Brain microvascular endothelial cell (primary cell): ENCODE measurements around the gene MCRS1.

ENCODE experiments used
- DNase-seq: peaks from one replicate; pipeline ENCODE4 v3.0.0-alpha.2; 2020
- H3K27ac ChIP-seq: fragments of 250-450 bp; sonication (Bioruptor Pico); 2 replicates; pipeline ENCODE4 v1.5.1; 2020; ENCODE audit warnings: mild to moderate bottlenecking, moderate library complexity
- H3K27me3 ChIP-seq: fragments of 250-450 bp; sonication (Bioruptor Pico); replicated peaks from 2 replicates; pipeline ENCODE4 v1.5.1; 2020; ENCODE audit warnings: mild to moderate bottlenecking
- H3K36me3 ChIP-seq: fragments of 250-450 bp; sonication (Bioruptor Pico); replicated peaks from 2 replicates; pipeline ENCODE4 v1.5.1; 2020; ENCODE audit warnings: mild to moderate bottlenecking
- H3K4me3 ChIP-seq: 2 replicates; pipeline ENCODE4 v1.5.1; 2011; ENCODE audit warnings: low read depth, mild to moderate bottlenecking, control low read depth, low read length, moderate library complexity
- in situ Hi-C: cut with HindIII; loops from 2 replicates; pipeline ENCODE4 v1.10.0; 2017; ENCODE audit warnings: low sequenced_read_pairs, low pct_ligation_motif_present
- TF ChIP-seq, protein P1 (sequence below): IDR thresholded peaks from 2 replicates; pipeline ENCODE4 v1.5.1; 2011; ENCODE audit warnings: low read depth, mild to moderate bottlenecking, moderate library complexity, low read length, control low read depth, inconsistent platforms; ENCODE audit errors: missing control alignments

MCRS1 gene

DNA sequence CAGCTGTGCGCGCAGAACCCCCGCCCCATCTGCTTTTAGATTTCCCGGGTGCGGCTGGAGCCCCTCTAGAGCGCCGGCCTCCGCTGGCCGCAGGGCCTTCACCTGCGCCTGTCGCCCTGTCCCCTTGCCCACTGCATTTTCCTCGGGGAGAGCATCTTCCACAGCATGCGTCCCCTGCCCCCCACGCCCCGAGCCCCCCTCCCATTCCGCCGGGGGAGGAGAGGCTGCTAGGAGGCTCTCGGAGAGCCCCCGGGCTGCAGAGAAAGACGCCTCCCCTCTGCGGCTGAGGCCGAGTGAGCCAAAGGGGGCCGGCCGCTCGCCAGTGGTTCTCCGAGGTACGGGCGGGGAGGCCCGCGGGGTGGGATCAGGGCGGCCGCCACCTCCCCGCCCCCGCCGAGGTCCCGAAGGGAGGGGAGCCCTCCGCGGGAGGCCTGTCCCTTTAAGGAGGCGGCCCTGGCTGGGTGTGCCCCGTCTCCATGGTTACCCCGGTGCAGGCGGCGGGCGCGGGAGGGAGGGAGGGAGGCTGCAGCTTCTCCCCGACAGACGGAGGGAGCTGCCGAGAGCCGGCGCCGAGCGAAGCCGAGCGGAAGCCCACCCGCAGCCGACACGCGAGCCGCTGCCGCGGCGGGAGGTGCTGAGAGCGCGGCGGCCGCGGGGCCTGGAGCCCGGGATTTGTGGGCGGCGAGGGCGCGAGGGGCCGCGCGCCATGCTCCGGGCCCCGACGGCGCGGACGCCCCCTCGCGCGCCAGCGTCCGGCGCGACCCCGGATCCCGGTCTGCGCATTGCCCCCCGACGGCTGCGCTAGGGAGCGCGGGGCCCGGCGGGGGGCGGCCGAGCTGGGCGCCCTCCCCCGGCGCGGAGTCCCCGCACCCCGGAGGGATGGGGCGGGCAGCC, 29.2 kb downstream of the MCRS1 start, which contains the start of gene KCNH3:
Gene KCNH3, plus strand, starts transcription at position 521 of the 894 bp plus-strand sequence. CDS start 387 bp downstream, outside the sequence.
- Histone ChIP-seq H3K27me3 (peaks cover 29% of the 10 kb centered on the region), H3K36me3 (no peaks in the 10 kb centered on the region), H3K4me3 (peak within 1 kb of the TSS; percentile 27), H3K27ac (no peak within 1 kb of the TSS)
- TF ChIP-seq, protein P1, sequence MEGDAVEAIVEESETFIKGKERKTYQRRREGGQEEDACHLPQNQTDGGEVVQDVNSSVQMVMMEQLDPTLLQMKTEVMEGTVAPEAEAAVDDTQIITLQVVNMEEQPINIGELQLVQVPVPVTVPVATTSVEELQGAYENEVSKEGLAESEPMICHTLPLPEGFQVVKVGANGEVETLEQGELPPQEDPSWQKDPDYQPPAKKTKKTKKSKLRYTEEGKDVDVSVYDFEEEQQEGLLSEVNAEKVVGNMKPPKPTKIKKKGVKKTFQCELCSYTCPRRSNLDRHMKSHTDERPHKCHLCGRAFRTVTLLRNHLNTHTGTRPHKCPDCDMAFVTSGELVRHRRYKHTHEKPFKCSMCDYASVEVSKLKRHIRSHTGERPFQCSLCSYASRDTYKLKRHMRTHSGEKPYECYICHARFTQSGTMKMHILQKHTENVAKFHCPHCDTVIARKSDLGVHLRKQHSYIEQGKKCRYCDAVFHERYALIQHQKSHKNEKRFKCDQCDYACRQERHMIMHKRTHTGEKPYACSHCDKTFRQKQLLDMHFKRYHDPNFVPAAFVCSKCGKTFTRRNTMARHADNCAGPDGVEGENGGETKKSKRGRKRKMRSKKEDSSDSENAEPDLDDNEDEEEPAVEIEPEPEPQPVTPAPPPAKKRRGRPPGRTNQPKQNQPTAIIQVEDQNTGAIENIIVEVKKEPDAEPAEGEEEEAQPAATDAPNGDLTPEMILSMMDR: no peak
- in situ Hi-C loops: no loop called here
- peak; percentile 49 for DNase-seq

DNA sequence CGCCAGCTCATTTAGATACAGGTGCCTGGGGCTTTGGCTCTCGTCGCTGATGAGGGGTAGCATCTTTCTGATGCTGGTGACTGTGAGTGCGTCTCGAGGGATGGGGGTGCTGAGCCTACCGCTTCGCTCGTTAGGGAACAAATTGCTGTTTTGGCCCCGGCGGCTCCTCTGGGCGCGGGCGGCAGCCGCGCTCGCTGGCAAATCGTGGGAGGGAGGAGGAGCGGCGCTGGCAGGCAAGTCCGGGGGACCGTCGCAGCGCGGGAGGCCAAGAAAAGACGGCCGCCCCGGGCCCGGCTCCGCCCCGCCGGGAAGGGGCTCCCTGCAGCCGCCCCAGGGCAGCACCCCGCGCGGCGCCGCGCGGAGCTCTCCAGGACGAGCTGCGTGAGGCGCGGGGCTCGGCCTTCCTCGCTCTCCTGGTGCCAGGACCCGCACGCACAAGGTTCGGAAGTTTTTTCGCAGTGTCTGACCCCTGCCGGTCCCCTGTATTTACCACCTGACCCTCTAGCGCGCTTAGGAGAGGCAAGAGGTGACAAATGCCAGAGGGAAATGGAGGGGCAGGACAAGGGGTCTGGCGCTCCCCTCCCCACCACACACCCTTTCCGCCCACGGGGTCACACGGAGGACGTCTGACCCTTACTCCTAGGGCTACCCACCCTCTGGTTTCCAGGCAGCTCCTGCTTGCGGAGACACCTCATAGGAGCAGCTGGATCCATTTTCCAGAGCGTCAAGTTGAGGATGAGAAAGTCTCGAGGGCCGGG, 30.0 kb downstream of the MCRS1 start:
- TF ChIP-seq, protein P1: peak; percentile 14
- H3K27me3 ChIP-seq: peaks cover 22% of the 10 kb centered on the region
- in situ Hi-C loops: no loop called here
- no peak overlapping the region for H3K27ac ChIP-seq
- DNase-seq: no peak
- H3K4me3 ChIP-seq: peak overlapping the region; percentile 27
- no peaks in the 10 kb centered on the region for H3K36me3 ChIP-seq

DNA sequence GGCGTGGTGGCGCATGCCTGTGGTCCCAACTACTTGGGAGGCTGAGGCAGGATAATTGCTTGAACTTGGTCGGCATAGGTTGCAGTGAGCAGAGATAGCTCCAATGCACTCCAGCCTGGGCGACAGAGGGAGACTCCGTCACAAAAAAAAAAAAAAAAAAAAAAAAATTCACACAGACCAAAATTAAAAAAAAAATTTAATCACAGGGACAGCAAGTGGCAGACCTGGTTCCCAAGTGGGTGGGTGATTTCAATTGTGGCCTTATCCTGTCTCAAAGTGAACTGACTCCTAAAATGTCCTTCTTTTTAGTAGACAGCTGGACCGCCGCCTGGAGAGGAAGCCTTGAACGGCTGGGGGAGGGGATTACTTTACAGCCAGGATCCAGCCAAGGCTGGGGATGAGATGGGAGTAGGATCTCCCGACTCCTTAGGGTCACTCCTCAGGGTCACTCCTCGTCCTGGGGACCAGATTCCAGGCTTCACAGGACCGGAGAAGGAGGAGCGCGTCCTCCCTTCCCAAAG, 30.7 kb downstream of the MCRS1 start:
- Histone ChIP-seq H3K4me3 (no peak overlapping the region), H3K36me3 (no peaks in the 10 kb centered on the region), H3K27me3 (peaks cover 22% of the 10 kb centered on the region), H3K27ac (no peak overlapping the region)
- in situ Hi-C loops: no loop called here
- TF ChIP-seq, protein P1: no peak
- no peak for DNase-seq

DNA sequence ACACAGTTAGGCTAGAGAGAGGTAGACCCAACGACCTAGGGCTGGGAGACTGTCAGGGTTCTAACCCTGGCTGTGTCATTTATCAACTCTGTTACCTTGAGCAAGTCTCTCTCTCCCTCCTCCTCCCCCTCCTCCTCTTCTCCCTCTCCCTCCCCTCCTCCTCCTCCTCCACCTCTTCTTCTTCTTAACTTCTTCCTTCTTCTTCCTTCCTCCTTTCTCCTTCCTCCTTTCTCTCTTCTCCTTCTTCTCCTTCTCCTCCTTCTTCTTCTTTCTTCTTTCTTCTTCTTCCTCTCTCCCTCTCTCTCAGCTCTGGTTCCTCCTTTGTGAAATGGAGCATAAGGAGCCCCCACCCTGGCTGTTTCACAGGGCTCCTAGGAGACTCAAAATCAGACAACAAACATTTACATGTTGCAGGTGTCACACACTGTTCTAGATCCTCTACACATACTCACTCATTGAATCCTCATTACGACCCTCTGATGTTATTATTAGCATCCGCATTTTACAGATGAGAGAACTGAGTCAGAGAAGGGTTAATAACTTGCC, 31.3 kb downstream of the MCRS1 start:
- Histone ChIP-seq H3K4me3 (no peak overlapping the region), H3K36me3 (no peaks in the 10 kb centered on the region), H3K27me3 (peaks cover 22% of the 10 kb centered on the region), H3K27ac (no peak overlapping the region)
- in situ Hi-C loops: no loop called here
- no peak for DNase-seq
- TF ChIP-seq, protein P1: no peak

DNA sequence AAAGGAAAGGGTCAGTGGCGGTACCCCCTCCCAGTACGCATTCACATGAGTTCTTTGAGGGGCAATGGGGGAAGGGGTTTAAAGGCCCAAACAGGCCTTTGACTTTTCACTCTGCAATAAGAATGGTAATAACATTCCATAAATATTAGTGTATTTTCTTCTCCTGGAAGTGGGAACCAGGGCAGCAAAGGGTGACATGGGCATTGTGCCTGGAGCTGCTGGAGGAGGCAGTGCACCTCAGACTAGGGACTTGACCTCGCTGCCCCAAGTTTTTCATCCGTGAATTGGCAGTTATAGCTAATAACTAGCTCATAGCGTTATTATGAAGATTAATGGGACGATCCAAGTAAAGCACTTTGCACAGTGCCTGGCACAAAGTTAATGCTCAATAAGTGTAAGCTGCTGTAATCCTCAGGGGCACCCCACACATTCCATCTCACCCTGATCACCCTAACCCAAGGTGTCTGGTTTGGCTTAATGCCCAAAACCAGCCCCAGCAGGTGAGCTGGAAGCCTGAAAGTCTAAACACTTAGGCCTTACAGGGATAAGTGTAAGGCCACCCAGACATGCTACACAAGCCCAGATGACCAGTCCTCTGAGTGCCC, 31.9 kb downstream of the MCRS1 start:
- Histone ChIP-seq H3K4me3 (no peak overlapping the region), H3K27ac (no peak overlapping the region), H3K36me3 (no peaks in the 10 kb centered on the region), H3K27me3 (peaks cover 22% of the 10 kb centered on the region)
- TF ChIP-seq, protein P1: no peak
- no peak for DNase-seq
- in situ Hi-C loops: no loop called here
